SK-N-SH treated with all-trans-retinoic acid at 6 μM for 48 hours (cell line): ENCODE results near the gene SYCE1.

Source experiments
- ATAC-seq: fragments of 200-7000 bp; cut with Tn5 transposase; 3 replicates; pipeline ENCODE4 v1.9.1; 2020; ENCODE audit warnings: mild to moderate bottlenecking, moderate library complexity
- ARNTL ChIP-seq: fragments of 450-650 bp; formaldehyde crosslinking; IDR thresholded peaks from 2 replicates; pipeline ENCODE4 v1.5.0; 2020; ENCODE audit warnings: low read depth, mild to moderate bottlenecking, moderate library complexity, borderline replicate concordance
- BACH2 ChIP-seq: fragments of 250-450 bp; sonication (Bioruptor Pico); IDR thresholded peaks from 2 replicates; pipeline ENCODE4 v1.9.0; 2021; ENCODE audit warnings: mild to moderate bottlenecking, borderline replicate concordance
- CSDC2 ChIP-seq: fragments of 250-450 bp; sonication (Bioruptor Pico); IDR thresholded peaks from 2 replicates; pipeline ENCODE4 v1.5.0; 2020; ENCODE audit warnings: mild to moderate bottlenecking, moderate library complexity
- ESRRG ChIP-seq: fragments of 250-450 bp; sonication (Bioruptor Pico); IDR thresholded peaks from 2 replicates; pipeline ENCODE4 v1.6.1; 2021; ENCODE audit warnings: mild to moderate bottlenecking
- OSR1 ChIP-seq: fragments of 250-450 bp; sonication (Bioruptor Pico); IDR thresholded peaks from 2 replicates; pipeline ENCODE4 v1.8.0; 2022; ENCODE audit warnings: moderate library complexity, mild to moderate bottlenecking, inconsistent platforms
- POU6F1 ChIP-seq: fragments of 250-450 bp; sonication (Bioruptor Pico); IDR thresholded peaks from 2 replicates; pipeline ENCODE4 v1.8.0; 2021; ENCODE audit warnings: low read depth, mild to moderate bottlenecking, moderate library complexity, borderline replicate concordance
- PPARA ChIP-seq: fragments of 250-450 bp; sonication (Bioruptor Pico); IDR thresholded peaks from 2 replicates; pipeline ENCODE4 v1.5.0; 2020; ENCODE audit warnings: mild to moderate bottlenecking, borderline replicate concordance
- RARB ChIP-seq: fragments of 250-450 bp; sonication (Bioruptor Pico); IDR thresholded peaks from 2 replicates; pipeline ENCODE4 v1.8.0; 2021; ENCODE audit warnings: mild to moderate bottlenecking, moderate library complexity
- SNAI2 ChIP-seq: fragments of 250-450 bp; sonication (Bioruptor Pico); IDR thresholded peaks from 2 replicates; pipeline ENCODE4 v1.5.0; 2020; ENCODE audit warnings: mild to moderate bottlenecking, moderate library complexity
- TCF4 ChIP-seq: fragments of 250-450 bp; sonication (Bioruptor Pico); IDR thresholded peaks from 2 replicates; pipeline ENCODE4 v1.8.0; 2021; ENCODE audit warnings: mild to moderate bottlenecking, moderate library complexity, borderline replicate concordance
- TOX ChIP-seq: fragments of 250-450 bp; sonication (Bioruptor Pico); IDR thresholded peaks from 2 replicates; pipeline ENCODE4 v1.8.0; 2021; ENCODE audit warnings: mild to moderate bottlenecking, moderate library complexity, borderline replicate concordance
- ZC3H10 ChIP-seq: fragments of 250-450 bp; sonication (Bioruptor Pico); IDR thresholded peaks from 2 replicates; pipeline ENCODE4 v1.5.1; 2021; ENCODE audit warnings: mild to moderate bottlenecking, moderate library complexity
- ZFP30 ChIP-seq: fragments of 450-650 bp; formaldehyde crosslinking; IDR thresholded peaks from 2 replicates; pipeline ENCODE4 v1.5.0; 2022; ENCODE audit warnings: mild to moderate bottlenecking, moderate library complexity
- ZNF565 ChIP-seq: fragments of 450-650 bp; formaldehyde crosslinking; conservative IDR thresholded peaks from 2 replicates; pipeline ENCODE4 v1.5.0; 2020; ENCODE audit warnings: low read depth, mild to moderate bottlenecking, moderate library complexity
- ZNF70 ChIP-seq: fragments of 450-650 bp; formaldehyde crosslinking; IDR thresholded peaks from 2 replicates; pipeline ENCODE4 v1.5.0; 2020; ENCODE audit warnings: mild to moderate bottlenecking, moderate library complexity
- ZNF8 ChIP-seq: fragments of 450-650 bp; formaldehyde crosslinking; IDR thresholded peaks from 2 replicates; pipeline ENCODE4 v1.5.0; 2020; ENCODE audit warnings: mild to moderate bottlenecking, moderate library complexity
- TF ChIP-seq, protein P1 (sequence below): fragments of 250-450 bp; sonication (Bioruptor Pico); IDR thresholded peaks from 2 replicates; pipeline ENCODE4 v1.5.0; 2020; ENCODE audit warnings: mild to moderate bottlenecking, moderate library complexity
- TF ChIP-seq, protein P2 (sequence below): fragments of 250-450 bp; sonication (Bioruptor Pico); IDR thresholded peaks from 2 replicates; pipeline ENCODE4 v1.5.1; 2021; ENCODE audit warnings: mild to moderate bottlenecking, moderate library complexity

The SYCE1 gene, protein sequence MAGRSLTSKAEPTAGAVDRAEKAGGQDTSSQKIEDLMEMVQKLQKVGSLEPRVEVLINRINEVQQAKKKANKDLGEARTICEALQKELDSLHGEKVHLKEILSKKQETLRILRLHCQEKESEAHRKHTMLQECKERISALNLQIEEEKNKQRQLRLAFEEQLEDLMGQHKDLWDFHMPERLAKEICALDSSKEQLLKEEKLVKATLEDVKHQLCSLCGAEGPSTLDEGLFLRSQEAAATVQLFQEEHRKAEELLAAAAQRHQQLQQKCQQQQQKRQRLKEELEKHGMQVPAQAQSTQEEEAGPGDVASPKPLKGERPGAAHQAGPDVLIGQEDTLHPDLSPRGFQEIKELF

DNA sequence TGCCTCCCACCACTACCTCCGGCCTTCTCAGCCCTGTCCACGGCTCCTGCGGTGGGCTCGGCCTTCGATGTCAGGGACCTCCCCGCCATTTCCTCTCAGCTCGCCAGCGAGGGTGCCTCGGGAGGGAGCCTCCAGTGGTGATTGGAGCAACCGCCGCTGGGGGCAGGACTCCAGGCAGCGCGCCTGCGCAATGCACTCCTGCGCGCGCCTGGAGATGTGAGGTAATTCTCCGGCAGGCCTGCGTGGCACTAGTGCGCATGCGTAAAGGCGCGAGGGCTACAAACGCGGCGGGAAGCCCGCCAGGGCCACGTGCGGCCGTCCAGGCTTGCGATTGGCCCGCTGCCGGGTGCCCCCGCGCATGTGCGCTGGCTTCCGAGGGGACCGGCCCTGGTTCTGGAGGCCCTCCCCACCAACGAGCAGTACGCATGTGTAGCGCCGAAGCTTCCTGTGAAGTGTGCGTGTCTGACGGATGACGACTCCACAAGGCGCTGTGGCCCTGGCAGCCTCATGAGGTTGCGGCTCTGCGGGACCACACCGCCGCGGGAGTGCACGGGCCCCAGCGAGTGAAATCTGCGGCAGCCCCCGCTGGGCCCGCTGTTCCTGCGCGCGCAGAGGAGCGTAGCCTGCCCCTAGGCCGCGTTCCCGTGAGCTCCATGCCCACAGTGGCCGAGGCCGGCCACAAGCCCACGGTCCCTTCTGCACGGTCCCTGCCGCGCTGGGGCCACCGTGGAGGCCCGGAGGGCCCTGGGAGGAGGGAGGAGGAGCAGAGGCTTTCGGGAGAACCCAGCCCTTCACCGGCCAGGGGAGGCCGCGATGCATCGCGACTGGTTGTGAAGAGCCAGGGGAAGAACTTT lies at the start of gene SYCE1:
SYCE1 (minus strand) TSS at position 143 of the 854 bp plus-strand sequence; CDS start at position 89, 54 bp downstream.
- ATAC-seq, result no peak
- TF ChIP-seq TCF4 (CRISPR knock-in tag), result no peak
- TF ChIP-seq ZFP30 (CRISPR knock-in tag), result no peak
- no peak for TF ChIP-seq ESRRG (CRISPR knock-in tag)
- no peak for TF ChIP-seq ZNF8
- TF ChIP-seq PPARA (CRISPR knock-in tag), result no peak

DNA sequence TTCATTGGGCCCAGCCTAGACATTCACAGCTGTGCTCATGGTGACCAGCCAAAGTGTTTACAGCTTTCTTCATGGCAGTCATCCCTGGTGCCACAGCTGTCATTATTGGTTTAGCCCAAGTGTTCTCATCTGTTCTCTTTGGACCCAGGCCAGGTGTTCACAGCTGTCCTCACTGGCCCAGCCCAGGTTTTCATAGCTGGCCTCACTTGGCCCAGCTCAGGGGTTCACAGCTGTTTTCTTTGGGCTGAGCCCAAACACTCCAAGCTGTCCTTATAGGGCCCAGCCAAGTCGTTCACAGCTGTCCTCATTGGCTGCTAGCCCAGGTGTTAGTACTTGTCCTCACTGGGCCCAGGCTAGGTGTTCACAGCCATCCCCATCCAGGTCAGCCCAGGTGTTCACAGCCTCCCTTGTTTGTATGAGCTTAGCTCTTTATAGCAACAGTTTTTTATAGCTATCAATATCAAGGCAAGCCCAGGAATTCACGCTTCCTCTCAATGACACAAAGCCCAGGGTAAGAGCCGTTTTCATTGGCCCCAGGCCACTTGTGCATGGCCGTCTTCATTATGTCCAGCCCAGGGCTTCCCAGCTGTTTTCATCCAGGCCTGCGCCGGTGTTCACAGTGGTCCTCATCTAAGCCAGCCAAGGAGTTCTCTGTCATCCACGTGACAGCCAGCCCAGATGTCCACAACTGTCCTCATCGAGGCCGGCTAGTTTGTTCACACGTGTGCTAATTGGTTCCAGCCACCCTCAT lies 49.6 kb upstream of the SYCE1 start:
- ATAC-seq, result no peak
- TF ChIP-seq TCF4 (CRISPR knock-in tag) (no peak), ZNF70 (CRISPR knock-in tag) (no peak), ZFP30 (CRISPR knock-in tag) (no peak), CSDC2 (CRISPR knock-in tag) (no peak), ZNF565 (no peak)
- TF ChIP-seq, all 23 proteins: peak for 0

DNA sequence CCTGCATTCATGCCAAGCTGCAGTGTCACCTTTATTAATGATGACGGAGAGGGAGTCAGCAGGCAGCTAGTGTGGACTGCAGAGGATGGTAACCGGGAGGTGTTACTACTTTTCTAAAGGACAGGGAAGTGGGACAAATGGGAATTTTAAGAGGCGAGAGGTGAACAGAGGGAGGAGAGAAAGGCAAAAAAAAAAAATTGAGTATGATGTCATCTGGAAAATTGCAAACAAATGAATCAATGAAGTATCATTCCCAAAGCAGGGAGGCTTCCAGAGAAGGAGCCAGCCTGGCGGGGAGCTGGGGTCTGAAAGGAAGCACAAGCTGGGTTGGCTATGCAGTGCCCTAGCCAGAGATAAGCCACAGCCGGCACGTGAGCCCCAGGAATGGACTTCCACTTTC lies 48.3 kb upstream of the SYCE1 start:
- TF ChIP-seq ZC3H10 (CRISPR knock-in tag) (no peak), TCF4 (CRISPR knock-in tag) (no peak), POU6F1 (CRISPR knock-in tag) (no peak), RARB (CRISPR knock-in tag) (no peak), ARNTL (CRISPR knock-in tag) (no peak), SNAI2 (no peak), BACH2 (CRISPR knock-in tag) (no peak), CSDC2 (CRISPR knock-in tag) (no peak)
- TF ChIP-seq, protein P1, sequence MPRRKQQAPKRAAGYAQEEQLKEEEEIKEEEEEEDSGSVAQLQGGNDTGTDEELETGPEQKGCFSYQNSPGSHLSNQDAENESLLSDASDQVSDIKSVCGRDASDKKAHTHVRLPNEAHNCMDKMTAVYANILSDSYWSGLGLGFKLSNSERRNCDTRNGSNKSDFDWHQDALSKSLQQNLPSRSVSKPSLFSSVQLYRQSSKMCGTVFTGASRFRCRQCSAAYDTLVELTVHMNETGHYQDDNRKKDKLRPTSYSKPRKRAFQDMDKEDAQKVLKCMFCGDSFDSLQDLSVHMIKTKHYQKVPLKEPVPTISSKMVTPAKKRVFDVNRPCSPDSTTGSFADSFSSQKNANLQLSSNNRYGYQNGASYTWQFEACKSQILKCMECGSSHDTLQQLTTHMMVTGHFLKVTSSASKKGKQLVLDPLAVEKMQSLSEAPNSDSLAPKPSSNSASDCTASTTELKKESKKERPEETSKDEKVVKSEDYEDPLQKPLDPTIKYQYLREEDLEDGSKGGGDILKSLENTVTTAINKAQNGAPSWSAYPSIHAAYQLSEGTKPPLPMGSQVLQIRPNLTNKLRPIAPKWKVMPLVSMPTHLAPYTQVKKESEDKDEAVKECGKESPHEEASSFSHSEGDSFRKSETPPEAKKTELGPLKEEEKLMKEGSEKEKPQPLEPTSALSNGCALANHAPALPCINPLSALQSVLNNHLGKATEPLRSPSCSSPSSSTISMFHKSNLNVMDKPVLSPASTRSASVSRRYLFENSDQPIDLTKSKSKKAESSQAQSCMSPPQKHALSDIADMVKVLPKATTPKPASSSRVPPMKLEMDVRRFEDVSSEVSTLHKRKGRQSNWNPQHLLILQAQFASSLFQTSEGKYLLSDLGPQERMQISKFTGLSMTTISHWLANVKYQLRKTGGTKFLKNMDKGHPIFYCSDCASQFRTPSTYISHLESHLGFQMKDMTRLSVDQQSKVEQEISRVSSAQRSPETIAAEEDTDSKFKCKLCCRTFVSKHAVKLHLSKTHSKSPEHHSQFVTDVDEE (CRISPR knock-in tag), result no peak
- TF ChIP-seq, protein P2, sequence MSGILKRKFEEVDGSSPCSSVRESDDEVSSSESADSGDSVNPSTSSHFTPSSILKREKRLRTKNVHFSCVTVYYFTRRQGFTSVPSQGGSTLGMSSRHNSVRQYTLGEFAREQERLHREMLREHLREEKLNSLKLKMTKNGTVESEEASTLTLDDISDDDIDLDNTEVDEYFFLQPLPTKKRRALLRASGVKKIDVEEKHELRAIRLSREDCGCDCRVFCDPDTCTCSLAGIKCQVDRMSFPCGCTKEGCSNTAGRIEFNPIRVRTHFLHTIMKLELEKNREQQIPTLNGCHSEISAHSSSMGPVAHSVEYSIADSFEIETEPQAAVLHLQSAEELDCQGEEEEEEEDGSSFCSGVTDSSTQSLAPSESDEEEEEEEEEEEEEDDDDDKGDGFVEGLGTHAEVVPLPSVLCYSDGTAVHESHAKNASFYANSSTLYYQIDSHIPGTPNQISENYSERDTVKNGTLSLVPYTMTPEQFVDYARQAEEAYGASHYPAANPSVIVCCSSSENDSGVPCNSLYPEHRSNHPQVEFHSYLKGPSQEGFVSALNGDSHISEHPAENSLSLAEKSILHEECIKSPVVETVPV, result no peak
- no peak; the same call in 2 of the 3 replicates for ATAC-seq

DNA sequence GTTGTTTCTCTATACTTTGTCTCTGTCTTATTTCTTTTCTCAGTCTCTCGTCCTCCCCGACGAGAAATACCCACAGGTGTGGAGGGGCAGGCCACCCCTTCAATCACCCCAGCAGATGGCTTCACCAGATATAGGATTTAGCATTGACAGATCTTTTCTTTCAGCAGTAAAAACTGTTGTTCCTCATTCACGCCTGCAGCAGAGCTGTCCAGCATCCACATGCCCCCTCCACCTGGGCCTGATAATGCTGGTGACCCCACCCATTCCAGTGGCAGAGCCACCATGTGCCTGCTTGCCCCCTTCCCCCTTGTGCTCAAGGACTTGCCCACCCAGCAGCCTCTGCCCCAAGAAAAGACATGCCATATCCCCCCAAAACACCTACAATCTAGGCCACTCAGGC lies 45.7 kb upstream of the SYCE1 start:
- ATAC-seq, result no peak
- TF ChIP-seq, protein P1 (CRISPR knock-in tag), result no peak
- TF ChIP-seq PPARA (CRISPR knock-in tag) (no peak), ZC3H10 (CRISPR knock-in tag) (no peak), TOX (no peak), POU6F1 (CRISPR knock-in tag) (no peak), ZFP30 (CRISPR knock-in tag) (no peak), BACH2 (CRISPR knock-in tag) (no peak), OSR1 (CRISPR knock-in tag) (no peak), ZNF70 (CRISPR knock-in tag) (no peak), ARNTL (CRISPR knock-in tag) (no peak), CSDC2 (CRISPR knock-in tag) (no peak)
- TF ChIP-seq, protein P2, result no peak
- TF ChIP-seq, all 23 proteins: peak for 0
